OCI-LY7 (cell line): ENCODE results near the gene PTPRCAP. TPM values are rescaled to one million over a fixed set of nuclear protein-coding genes. Genes with fewer than 3 reads are reported as not detected.

Source experiments
- BruUV-seq: library from RNA; stranded (reverse); fragments of 400-500 nt; replicated peaks from 2 replicates; lab custom pipeline; 2021; lab: Mats Ljungman, UMichigan
- CTCF ChIA-PET: fragments of 300-600 bp; sonication (Branson Sonifier 250); formaldehyde crosslinking; loops from one replicate; lab custom pipeline; 2022; ENCODE audit warnings: antibody characterized with exemption; ENCODE audit not compliant: unreplicated experiment; lab: Charles Lee
- POLR2A ChIA-PET: fragments of 300-600 bp; sonication (Branson Sonifier 250); formaldehyde crosslinking; loops from one replicate; lab custom pipeline; 2022; ENCODE audit warnings: antibody characterized with exemption; lab: Charles Lee
- DNase-seq: peaks from one replicate; pipeline ENCODE4 v3.0.0-alpha.2; 2015; ENCODE audit warnings: low spot score
- H2AFZ ChIP-seq: fragments of 200-600 bp; sonication (generic), shearing (Covaris generic); 2 replicates; pipeline ENCODE4 v1.6.1; 2014; ENCODE audit warnings: mild to moderate bottlenecking, antibody characterized with exemption, low read length, moderate library complexity
- H3K27ac ChIP-seq: fragments of 200-600 bp; sonication (generic); 2 replicates; pipeline ENCODE4 v1.5.1; 2014; ENCODE audit warnings: mixed run types, low read depth, mild to moderate bottlenecking, moderate library complexity, low read length, inconsistent platforms; ENCODE audit not compliant: poor library complexity, severe bottlenecking
- H3K36me3 ChIP-seq: fragments of 200-600 bp; sonication (generic); 2 replicates; pipeline ENCODE4 v1.6.1; 2014; ENCODE audit warnings: mild to moderate bottlenecking, antibody characterized with exemption, low read length, moderate library complexity, mixed read lengths; ENCODE audit not compliant: insufficient read depth
- H3K4me1 ChIP-seq: fragments of 200-600 bp; sonication (generic); 2 replicates; pipeline ENCODE4 v1.5.1; 2014; ENCODE audit warnings: mild to moderate bottlenecking, low read length; ENCODE audit not compliant: insufficient read depth, poor library complexity, severe bottlenecking
- H3K4me2 ChIP-seq: fragments of 200-600 bp; sonication (generic); 2 replicates; pipeline ENCODE4 v1.6.1; 2014; ENCODE audit warnings: mild to moderate bottlenecking, low read length
- H3K4me3 ChIP-seq: fragments of 200-600 bp; sonication (generic); 2 replicates; pipeline ENCODE4 v1.5.1; 2014; ENCODE audit warnings: mild to moderate bottlenecking, low read depth, low read length; ENCODE audit not compliant: poor library complexity, severe bottlenecking
- H3K79me2 ChIP-seq: fragments of 200-600 bp; sonication (generic); 2 replicates; pipeline ENCODE4 v1.6.1; 2016; ENCODE audit warnings: low read depth, mild to moderate bottlenecking, low read length, moderate library complexity, mixed read lengths; ENCODE audit not compliant: insufficient read depth
- H3K9me2 ChIP-seq: fragments of 200-600 bp; sonication (generic); 2 replicates; pipeline ENCODE4 v1.6.1; 2016; ENCODE audit warnings: mild to moderate bottlenecking, low read length, mixed read lengths; ENCODE audit not compliant: insufficient read depth
- H3K9me3 ChIP-seq: fragments of 200-600 bp; sonication (generic); 2 replicates; pipeline ENCODE4 v1.6.1; 2014; ENCODE audit warnings: mild to moderate bottlenecking, mixed run types, low read length, mixed read lengths
- H4K20me1 ChIP-seq: fragments of 200-600 bp; sonication (generic); 2 replicates; pipeline ENCODE4 v1.6.1; 2014; ENCODE audit warnings: mild to moderate bottlenecking, antibody characterized with exemption, low read length, moderate library complexity, mixed read lengths; ENCODE audit not compliant: insufficient read depth
- EZH2phosphoT487 ChIP-seq: fragments of 200-600 bp; sonication (generic); IDR thresholded peaks from 2 replicates; pipeline ENCODE4 v1.6.1; 2018; ENCODE audit warnings: low read depth, borderline replicate concordance, mild to moderate bottlenecking, mixed run types, antibody characterized with exemption, low read length, moderate library complexity, mixed read lengths
- intact Hi-C: fragments of 100-400 bp; cut with micrococcal nuclease; formaldehyde crosslinking; loops from one replicate; pipeline ENCODE4 v1.10.0; 2022; ENCODE audit not compliant: unreplicated experiment
- total RNA-seq, 2 experiments: library from RNA; depleted of rRNA in 1 of 2; stranded (reverse); fragments of >200 nt in 1 of 2; shearing (Covaris generic) in 1 of 2; gene quantifications; 2 replicates each; pipeline ENCODE4 v1.2.3, GENCODE V29; 2014 to 2022
- TF ChIP-seq, protein P1 (sequence below): fragments of 200-600 bp; sonication (generic); conservative IDR thresholded peaks from 2 replicates; pipeline ENCODE4 v1.5.1; 2014; ENCODE audit warnings: mild to moderate bottlenecking, antibody characterized with exemption, low read length, moderate library complexity, mixed read lengths

Gene PTPRCAP
- total RNA-seq, 2 experiments from 2014 or later: 129 to 212 TPM

DNA sequence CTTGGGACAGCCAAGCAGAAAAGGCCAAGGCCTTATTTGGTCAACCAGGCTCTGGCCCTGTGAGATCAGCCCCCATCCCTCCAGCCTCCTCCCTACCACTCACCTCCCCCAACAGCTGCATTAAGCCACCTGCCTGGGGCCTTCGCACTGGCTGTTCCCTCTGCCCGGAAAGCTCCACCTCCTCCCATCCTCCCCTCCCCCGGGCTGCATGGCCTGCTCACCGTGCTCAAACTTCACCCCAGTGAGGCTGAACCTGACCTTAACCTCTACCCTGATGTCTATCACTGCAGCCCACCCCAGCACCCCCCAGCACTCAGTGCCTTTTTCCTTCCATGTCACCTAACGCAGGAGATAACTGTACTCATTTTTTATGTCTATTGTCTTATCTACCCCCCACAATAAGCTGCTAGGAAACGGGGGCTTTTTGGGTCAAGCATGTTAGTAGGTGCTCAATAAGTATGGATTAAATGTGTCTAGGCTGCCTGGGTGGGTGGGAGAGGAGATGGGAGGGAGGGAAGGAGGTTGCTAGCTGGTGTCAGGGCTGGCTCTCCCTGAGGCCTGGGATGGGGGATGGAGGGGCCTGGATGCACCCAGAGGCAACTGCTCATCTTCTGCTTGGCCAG lies 912 bp downstream of the PTPRCAP start:
- POLR2A ChIA-PET: interaction anchor here (0.6 to 3.6 kb wide), 9 partner anchors 13 to 208 kb away, joined by 3 to 38 read pairs (median 18); partner anchors contain the start of genes PPP1CA, TBC1D10C and TMEM134
- TF ChIP-seq, protein P1, sequence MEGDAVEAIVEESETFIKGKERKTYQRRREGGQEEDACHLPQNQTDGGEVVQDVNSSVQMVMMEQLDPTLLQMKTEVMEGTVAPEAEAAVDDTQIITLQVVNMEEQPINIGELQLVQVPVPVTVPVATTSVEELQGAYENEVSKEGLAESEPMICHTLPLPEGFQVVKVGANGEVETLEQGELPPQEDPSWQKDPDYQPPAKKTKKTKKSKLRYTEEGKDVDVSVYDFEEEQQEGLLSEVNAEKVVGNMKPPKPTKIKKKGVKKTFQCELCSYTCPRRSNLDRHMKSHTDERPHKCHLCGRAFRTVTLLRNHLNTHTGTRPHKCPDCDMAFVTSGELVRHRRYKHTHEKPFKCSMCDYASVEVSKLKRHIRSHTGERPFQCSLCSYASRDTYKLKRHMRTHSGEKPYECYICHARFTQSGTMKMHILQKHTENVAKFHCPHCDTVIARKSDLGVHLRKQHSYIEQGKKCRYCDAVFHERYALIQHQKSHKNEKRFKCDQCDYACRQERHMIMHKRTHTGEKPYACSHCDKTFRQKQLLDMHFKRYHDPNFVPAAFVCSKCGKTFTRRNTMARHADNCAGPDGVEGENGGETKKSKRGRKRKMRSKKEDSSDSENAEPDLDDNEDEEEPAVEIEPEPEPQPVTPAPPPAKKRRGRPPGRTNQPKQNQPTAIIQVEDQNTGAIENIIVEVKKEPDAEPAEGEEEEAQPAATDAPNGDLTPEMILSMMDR: no peak
- TF ChIP-seq EZH2phosphoT487: no peak
- H3K4me2 ChIP-seq: peak overlapping the region; percentile 97

DNA sequence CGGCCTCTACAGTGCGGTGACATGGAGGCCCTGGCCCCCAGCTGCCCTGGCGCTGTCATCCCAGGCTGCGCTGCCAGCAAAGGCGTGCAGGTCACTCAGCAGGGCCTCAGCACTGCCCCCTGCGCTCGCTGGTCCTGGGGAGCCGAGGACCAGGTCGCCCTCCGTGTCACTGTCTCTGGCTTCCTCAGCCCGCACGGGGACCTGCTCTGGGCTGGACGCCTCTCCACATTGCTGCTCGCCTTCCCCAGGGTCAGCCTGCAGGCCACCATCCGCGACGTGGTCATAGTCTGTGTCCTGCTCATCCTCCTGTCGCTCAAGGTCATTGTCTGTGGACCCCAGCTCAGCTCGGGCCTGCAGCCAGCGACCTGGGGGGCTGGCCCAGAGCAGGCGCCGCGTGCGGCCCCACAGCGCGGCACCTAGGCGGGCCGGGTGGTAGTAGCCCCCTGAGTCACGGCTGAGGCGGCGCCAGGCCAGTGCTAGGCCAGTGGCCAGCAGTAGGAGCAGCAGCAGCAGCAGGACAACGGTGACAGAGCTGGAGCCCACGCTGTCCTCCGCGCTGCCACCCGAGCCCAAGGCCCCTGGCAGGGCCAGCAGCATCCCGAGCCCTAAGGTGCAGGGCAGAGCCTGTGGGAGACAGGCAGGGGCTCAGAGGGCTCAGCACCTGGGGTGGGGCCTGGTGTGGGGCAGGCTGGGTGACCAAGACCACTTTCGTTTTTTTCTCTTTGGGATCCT lies 1.6 kb downstream of the PTPRCAP start:
- no peaks in the 10 kb centered on the region for H3K9me3 ChIP-seq
- no peak overlapping the region for H2AFZ ChIP-seq
- no peak for DNase-seq
- H3K4me3 ChIP-seq: peak overlapping the region; percentile 81
- ChIA-PET CTCF (interaction anchor here (0.5 kb wide), 2 partner anchors 43 to 1856 kb away, joined by 3 to 4 read pairs; no protein-coding TSS in a partner anchor), POLR2A (interaction anchor here (2.6 to 3.6 kb wide), 4 partner anchors 24 to 33 kb away, joined by 18 to 38 read pairs (median 29); partner anchors contain the start of genes PPP1CA, TBC1D10C and TMEM134)
- H4K20me1 ChIP-seq: peaks cover 12% of the 10 kb centered on the region
- H3K27ac ChIP-seq: peak overlapping the region; percentile 94
- TSS peak; percentile 88 for BruUV-seq
- no peaks in the 10 kb centered on the region for H3K9me2 ChIP-seq
- peak overlapping the region; percentile 97 for H3K4me2 ChIP-seq
- H3K4me1 ChIP-seq: peaks cover 69% of the 10 kb centered on the region
- peaks cover 68% of the 10 kb centered on the region for H3K36me3 ChIP-seq
- H3K79me2 ChIP-seq: peaks cover 29% of the 10 kb centered on the region
- intact Hi-C loops: loop anchor here (2.0 kb wide), 1 partner anchor 27 kb away; no protein-coding TSS in a partner anchor
- TF ChIP-seq, protein P1: no peak
- no peak for TF ChIP-seq EZH2phosphoT487

More for the DNA sequence above, 912 bp downstream of the PTPRCAP start:
- peak overlapping the region; percentile 81 for H3K4me3 ChIP-seq
- peak; percentile 91 for DNase-seq
- H4K20me1 ChIP-seq: peaks cover 12% of the 10 kb centered on the region
- no TSS peak for BruUV-seq
- peaks cover 66% of the 10 kb centered on the region for H3K36me3 ChIP-seq
- H3K9me2 ChIP-seq: no peaks in the 10 kb centered on the region
- H2AFZ ChIP-seq: no peak overlapping the region
- H3K4me1 ChIP-seq: peaks cover 75% of the 10 kb centered on the region
- intact Hi-C loops: loop anchor here (1.0 to 2.0 kb wide), 4 partner anchors 28 to 70 kb away; partner anchors contain the start of gene TMEM134
- CTCF ChIA-PET: interaction anchor here (0.5 kb wide), 2 partner anchors 42 to 1856 kb away, joined by 3 to 4 read pairs; no protein-coding TSS in a partner anchor
- H3K27ac ChIP-seq: peak overlapping the region; percentile 94
- H3K9me3 ChIP-seq: no peaks in the 10 kb centered on the region
- peaks cover 29% of the 10 kb centered on the region for H3K79me2 ChIP-seq
